SJCRH30 (cell line): ENCODE results near the gene BID. TPM values are rescaled to one million over a fixed set of nuclear protein-coding genes. Genes with fewer than 3 reads are reported as not detected.
A peak's percentile ranks its signal among the peaks of the same experiment; 100 is the strongest.
"Not testable (repeated sequence)": the region's sequence is repeated elsewhere in the genome, so short reads cannot be mapped to it uniquely, and the experiment has no call there.

Source experiments
- DNase-seq, 2 experiments: peaks; one replicate each; pipeline ENCODE4 v3.0.0-alpha.2; 2015 to 2020
- H3K27ac ChIP-seq: fragments of 250-450 bp; sonication (Bioruptor Pico); 2 replicates; pipeline ENCODE4 v1.5.1; 2020; ENCODE audit warnings: mild to moderate bottlenecking, moderate library complexity
- H3K27me3 ChIP-seq: fragments of 250-450 bp; sonication (Bioruptor Pico); 2 replicates; pipeline ENCODE4 v1.5.1; 2020; ENCODE audit warnings: mild to moderate bottlenecking, moderate library complexity
- H3K36me3 ChIP-seq: fragments of 250-450 bp; sonication (Bioruptor Pico); 2 replicates; pipeline ENCODE4 v1.5.1; 2020; ENCODE audit warnings: mild to moderate bottlenecking, moderate library complexity
- H3K4me1 ChIP-seq: fragments of 250-450 bp; sonication (Bioruptor Pico); 2 replicates; pipeline ENCODE4 v1.5.1; 2020; ENCODE audit warnings: mild to moderate bottlenecking, moderate library complexity
- H3K4me3 ChIP-seq: fragments of 250-450 bp; sonication (Bioruptor Pico); 2 replicates; pipeline ENCODE4 v1.5.1; 2020; ENCODE audit warnings: mild to moderate bottlenecking, moderate library complexity
- H3K9me3 ChIP-seq: fragments of 250-450 bp; sonication (Bioruptor Pico); replicated peaks from 2 replicates; pipeline ENCODE4 v1.5.1; 2020; ENCODE audit warnings: mild to moderate bottlenecking, moderate library complexity
- total RNA-seq: library from RNA; depleted of rRNA; stranded (reverse); fragments of >200 nt; shearing (Covaris generic); gene quantifications from 2 replicates; pipeline ENCODE4 v1.2.3, GENCODE V29; 2014

The BID gene
- total RNA-seq, 1 experiment from 2014 or later: 39.9 TPM

DNA sequence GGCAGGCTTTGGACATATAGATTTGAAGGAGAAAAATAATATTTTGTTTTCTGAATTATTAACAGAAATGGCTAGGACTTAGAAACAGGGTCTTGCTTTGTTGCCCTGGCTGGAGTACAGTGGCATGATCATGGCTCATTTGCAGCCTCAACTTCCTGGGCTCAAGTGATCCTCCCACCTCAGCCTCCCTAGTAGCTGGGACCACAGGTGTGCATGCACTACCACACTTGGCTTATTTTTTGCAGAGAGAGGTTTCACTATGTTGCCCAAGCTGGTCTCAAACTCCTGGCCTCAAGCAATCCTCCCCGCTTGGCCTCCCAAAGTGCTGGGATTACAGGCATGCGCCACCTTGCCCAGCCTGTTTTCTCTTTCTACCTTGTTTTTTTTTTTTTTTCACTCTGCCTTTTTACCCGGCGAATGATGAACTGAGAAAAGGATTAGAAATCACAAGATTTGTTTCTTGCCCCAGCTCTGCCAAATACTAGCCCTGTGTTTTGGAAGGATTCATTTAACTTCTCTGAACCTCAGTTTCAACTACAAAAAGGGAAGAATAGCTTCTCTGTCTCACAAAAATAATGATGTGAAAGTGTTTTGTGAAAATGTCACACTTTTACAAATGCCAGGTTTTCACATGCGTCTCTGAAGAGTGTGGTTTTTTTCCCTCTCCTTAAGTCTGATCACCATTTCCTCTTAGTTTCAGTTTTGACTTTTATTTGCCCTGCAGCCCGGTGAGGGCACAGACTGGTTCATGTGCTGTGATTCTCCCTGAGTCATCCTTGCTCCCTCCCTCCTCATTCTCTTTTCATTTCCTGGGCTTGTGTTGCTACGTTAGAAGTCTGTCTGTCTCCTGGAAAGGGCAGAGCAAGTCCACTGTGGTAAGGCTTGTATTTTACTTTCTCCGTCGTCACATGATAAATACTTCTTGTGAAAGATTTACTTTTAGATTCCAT is 68.0 kb downstream of the BID start:
- no peaks in the 10 kb centered on the region for H3K27me3 ChIP-seq
- DNase-seq: peak; percentile 12 to 51
- peak overlapping the region; percentile 19 for H3K27ac ChIP-seq
- peaks cover 15% of the 10 kb centered on the region for H3K4me1 ChIP-seq
- no peaks in the 10 kb centered on the region for H3K9me3 ChIP-seq
- no peak overlapping the region for H3K4me3 ChIP-seq
- H3K36me3 ChIP-seq: peaks cover 12% of the 10 kb centered on the region

DNA sequence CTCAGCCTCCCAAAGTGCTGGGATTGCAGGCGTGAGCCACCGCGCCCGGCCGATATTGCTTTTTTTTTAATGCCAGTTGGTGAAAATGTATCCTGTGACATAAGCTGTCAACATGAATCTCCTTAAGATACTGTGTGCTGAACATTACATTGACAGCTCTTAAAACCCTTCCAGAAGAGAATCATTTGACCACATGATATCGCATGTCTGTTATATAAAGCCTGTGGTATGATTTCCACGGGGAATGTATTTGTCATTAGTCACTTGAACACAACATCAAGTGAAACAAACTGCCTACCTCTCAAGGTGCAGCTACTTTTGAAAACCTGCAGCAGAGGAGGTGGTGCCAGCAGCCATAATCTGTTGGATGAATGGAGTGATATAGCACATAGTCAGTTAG is 68.7 kb downstream of the BID start:
- H3K4me1 ChIP-seq: peaks cover 15% of the 10 kb centered on the region
- H3K4me3 ChIP-seq: no peak overlapping the region
- DNase-seq: no peak
- H3K27ac ChIP-seq: no peak overlapping the region
- H3K9me3 ChIP-seq: no peaks in the 10 kb centered on the region
- H3K27me3 ChIP-seq: no peaks in the 10 kb centered on the region
- H3K36me3 ChIP-seq: peaks cover 12% of the 10 kb centered on the region

DNA sequence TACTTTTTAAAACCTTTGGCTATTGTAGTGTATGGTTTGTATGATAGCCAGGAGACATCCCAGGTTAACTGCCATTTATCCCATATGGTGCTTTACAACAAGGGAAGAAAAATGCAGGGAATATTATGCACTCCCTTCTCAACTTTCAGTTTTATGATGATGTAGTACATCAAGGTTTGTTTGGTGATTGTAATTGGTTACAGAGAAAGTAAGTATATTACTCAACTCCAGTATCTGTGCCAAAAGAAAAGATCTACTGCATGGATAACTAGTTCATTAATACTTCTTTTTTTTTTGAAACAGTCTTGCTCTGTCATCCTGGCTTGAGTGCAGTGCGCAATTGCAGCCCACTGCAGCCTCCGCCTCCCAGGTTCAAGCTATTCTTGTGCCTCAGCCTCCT is 70.5 kb downstream of the BID start:
- H3K4me1 ChIP-seq: peaks cover 22% of the 10 kb centered on the region
- no peak for DNase-seq
- no peak overlapping the region for H3K27ac ChIP-seq
- no peak overlapping the region for H3K4me3 ChIP-seq
- no peaks in the 10 kb centered on the region for H3K27me3 ChIP-seq
- peaks cover 15% of the 10 kb centered on the region for H3K36me3 ChIP-seq
- H3K9me3 ChIP-seq: no peaks in the 10 kb centered on the region

DNA sequence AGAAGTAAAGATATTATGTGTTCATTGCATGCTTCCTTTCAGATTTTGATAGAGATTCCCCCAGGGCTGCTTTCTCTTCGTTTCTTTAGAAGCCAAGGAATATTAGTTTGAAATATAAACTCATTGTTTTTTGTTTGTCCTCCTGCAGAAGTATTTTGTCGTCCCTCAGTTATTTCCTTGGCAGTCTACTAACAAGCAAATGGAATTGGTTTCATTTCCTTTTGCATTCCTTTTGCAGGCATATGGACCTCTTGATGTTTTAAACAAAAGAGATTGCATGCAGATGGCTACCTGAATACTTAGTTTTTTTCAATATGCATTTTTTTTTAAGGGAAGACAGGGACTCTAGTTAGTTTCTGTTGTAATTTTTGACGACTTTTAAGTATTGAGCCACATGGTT is 73.5 kb downstream of the BID start:
- peaks cover 7% of the 10 kb centered on the region for H3K4me1 ChIP-seq
- no peak for DNase-seq
- no peaks in the 10 kb centered on the region for H3K9me3 ChIP-seq
- peaks cover 16% of the 10 kb centered on the region for H3K36me3 ChIP-seq
- no peak overlapping the region for H3K27ac ChIP-seq
- no peak overlapping the region for H3K4me3 ChIP-seq
- no peaks in the 10 kb centered on the region for H3K27me3 ChIP-seq

DNA sequence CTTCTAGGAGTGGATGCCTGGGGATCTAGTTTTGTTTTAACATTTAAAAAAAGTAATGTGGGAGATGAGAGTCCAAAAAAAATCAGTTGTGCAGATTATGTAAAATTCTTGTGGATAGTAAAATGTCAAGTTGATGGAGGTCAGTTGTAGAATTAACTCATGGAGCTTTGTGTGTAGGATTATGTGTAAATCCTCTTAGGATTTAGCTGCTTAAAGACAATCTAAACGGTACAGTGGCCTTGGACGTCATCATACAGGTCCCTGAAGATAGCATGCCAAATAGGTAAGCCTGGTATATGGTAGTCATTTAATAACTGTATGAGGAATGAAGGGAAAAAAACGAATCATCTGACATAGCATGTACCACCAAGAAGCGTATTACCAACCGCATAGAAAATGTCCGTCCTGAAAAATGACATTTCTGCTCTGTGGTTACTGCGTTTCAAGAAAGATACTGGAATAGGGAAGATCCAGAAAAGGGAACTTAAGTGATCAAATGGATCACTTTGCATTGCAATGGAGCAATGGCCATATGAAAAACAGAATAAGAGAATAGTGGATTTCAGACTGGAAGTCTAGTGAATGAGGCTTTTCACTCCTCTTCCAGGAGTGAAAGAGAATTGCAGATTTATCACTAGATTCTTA is 74.5 kb downstream of the BID start:
- H3K9me3 ChIP-seq: no peaks in the 10 kb centered on the region
- no peak overlapping the region for H3K4me3 ChIP-seq
- no peak overlapping the region for H3K27ac ChIP-seq
- H3K4me1 ChIP-seq: peaks cover 9% of the 10 kb centered on the region
- no peak for DNase-seq
- H3K27me3 ChIP-seq: no peaks in the 10 kb centered on the region
- H3K36me3 ChIP-seq: peaks cover 22% of the 10 kb centered on the region

DNA sequence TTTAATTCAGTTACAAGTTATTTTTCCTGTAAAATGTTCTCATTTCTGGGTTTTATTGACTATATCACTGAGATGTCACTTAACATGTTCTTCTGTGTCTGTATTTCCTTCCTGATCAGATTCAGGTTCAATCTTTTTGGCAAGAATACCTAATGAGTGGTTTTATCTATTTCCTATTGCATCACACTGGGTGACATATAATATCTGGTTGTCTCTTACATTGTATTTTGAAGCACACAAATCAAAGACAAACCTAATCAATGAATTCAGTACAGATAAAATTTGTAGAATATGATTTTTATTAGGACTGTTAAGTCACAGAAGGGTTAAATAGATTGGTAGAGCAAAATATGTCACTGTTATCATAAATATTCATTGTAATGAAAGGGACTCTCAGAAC is 75.3 kb downstream of the BID start:
- no peak for DNase-seq
- Histone ChIP-seq H3K27ac (no peak overlapping the region), H3K4me1 (peaks cover 9% of the 10 kb centered on the region), H3K9me3 (no peaks in the 10 kb centered on the region), H3K4me3 (no peak overlapping the region), H3K27me3 (no peaks in the 10 kb centered on the region), H3K36me3 (peaks cover 23% of the 10 kb centered on the region)

DNA sequence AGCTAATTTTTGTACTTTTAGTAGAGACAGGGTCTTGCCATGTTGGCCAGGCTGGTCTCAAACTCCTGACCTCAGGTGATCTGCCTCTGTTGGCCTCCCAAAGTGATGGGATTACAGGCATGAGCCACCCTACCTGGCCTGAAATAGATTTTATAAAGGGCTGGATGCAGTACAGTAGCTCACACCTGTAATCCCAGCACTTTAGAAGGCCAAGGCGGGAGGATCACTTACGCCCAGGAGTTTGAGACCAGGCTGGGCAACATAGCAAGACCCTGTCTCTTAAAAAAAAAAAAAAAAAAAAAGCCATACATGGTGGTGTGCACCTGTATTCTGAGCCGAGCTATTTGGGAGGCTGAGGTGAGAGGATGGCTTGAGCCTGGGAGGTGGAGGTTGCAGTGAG is 76.0 kb downstream of the BID start:
- H3K9me3 ChIP-seq, H3K27ac ChIP-seq, H3K27me3 ChIP-seq, DNase-seq, H3K4me1 ChIP-seq, H3K4me3 ChIP-seq: not testable (repeated sequence)
- H3K36me3 ChIP-seq: peaks cover 22% of the 10 kb centered on the region

DNA sequence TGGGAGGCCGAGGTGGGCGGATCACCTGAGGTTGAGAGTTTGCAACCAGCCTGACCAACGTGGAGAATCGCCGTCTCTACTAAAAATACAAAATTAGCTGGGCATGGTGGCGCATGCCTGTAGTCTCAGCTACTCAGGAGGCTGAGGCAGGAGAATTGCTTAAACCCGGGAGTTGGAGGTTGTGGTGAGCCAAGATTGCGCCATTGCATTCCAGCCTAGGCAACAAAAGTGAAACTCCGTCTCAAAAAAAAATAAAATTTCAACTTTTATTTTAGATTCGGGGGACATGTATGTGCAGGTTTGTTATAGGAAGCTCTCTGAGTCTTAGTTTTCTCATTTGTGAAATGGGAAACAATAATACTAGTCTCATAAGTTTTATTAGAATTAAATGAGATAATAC is 77.1 kb downstream of the BID start:
- not testable (repeated sequence) for H3K9me3 ChIP-seq, H3K27ac ChIP-seq, H3K4me1 ChIP-seq, H3K4me3 ChIP-seq, DNase-seq, H3K27me3 ChIP-seq
- peaks cover 21% of the 10 kb centered on the region for H3K36me3 ChIP-seq

DNA sequence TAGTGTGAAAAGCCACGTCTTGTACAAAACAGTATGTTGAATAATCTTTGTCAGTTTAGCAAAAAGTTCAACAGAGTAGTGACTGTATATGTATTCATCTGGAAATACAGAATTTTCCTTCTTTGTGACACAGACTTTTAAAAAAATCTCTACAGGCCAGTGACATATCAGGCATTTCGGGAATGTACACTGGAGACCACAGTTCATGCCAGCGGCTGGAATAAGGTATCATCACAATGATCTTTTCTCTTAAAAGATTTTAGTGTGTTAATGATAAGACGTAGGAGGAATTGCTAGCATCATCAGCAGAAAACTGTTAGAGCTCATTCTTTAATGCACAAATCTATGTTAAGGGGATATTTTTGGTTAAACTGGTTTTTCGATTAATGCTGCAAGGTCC is 78.3 kb downstream of the BID start:
- Histone ChIP-seq H3K4me1 (peaks cover 9% of the 10 kb centered on the region), H3K27me3 (no peaks in the 10 kb centered on the region), H3K4me3 (no peak overlapping the region), H3K9me3 (no peaks in the 10 kb centered on the region), H3K27ac (no peak overlapping the region), H3K36me3 (peaks cover 20% of the 10 kb centered on the region)
- no peak for DNase-seq

DNA sequence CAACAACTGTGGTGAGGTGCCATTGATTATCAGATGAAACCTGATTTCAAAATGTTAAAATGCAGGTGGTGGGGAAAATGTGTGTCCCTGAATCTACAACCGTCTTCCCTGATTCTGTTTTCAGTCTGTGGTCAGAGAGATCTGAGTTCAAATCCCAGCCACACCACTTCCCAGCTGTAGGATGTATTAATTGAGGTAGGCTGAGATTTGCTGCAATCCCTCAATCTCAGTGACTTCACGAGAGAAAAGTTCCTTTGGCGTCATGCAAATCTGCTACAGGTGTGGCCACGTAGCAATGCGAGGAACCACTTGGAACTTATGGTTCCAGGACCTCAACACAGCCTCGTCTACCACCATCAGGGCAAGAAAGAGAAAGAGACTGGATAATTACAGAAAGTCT is 79.5 kb downstream of the BID start:
- no peaks in the 10 kb centered on the region for H3K9me3 ChIP-seq
- H3K27me3 ChIP-seq: no peaks in the 10 kb centered on the region
- no peak for DNase-seq
- H3K4me3 ChIP-seq: no peak overlapping the region
- peaks cover 5% of the 10 kb centered on the region for H3K4me1 ChIP-seq
- no peak overlapping the region for H3K27ac ChIP-seq
- H3K36me3 ChIP-seq: peaks cover 20% of the 10 kb centered on the region

DNA sequence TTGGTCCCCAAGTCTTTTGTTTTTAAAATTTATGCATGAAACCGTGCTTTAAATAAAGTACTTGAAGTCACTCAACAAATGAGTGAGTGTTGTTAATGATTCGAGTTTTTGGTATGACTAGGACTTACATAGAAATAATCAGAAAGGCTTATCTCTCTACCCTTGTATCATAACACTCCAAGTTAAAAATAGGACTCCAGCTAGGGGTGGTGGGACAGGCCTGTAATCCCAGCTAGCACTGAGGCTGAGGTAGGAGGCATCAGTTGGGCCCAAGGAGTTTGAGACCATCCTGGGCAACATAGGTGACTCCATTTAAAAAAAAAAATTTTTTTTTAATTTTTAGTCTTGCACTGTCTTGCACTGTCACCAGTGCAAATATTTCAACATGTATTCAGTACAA is 80.1 kb downstream of the BID start:
- no peak overlapping the region for H3K4me3 ChIP-seq
- H3K27ac ChIP-seq: no peak overlapping the region
- peaks cover 20% of the 10 kb centered on the region for H3K36me3 ChIP-seq
- no peak for DNase-seq
- peaks cover 3% of the 10 kb centered on the region; the same call in 1 of the 2 replicates for H3K4me1 ChIP-seq
- no peaks in the 10 kb centered on the region for H3K9me3 ChIP-seq
- H3K27me3 ChIP-seq: no peaks in the 10 kb centered on the region

DNA sequence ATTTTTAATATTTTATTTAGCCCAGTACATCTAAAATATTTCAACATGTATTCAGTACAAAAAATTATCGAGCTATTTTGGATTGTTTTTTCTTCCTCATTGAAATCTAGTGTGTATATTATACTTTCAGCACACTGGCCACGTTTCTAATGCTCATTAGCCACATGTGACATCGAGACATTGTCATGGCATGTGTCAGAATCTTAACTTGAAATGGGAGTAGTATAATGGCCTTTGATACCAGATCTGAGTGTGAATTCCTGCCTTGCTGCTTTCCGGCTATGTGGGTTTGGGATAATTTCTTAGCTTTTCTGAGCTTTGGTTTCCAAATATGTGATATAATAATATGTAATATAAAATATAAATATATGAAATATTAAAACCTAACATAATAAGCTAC is 81.4 kb downstream of the BID start:
- no peak for DNase-seq
- peaks cover 17% of the 10 kb centered on the region for H3K36me3 ChIP-seq
- no peaks in the 10 kb centered on the region for H3K9me3 ChIP-seq
- H3K4me3 ChIP-seq: no peak overlapping the region
- H3K4me1 ChIP-seq: peaks cover 3% of the 10 kb centered on the region; the same call in 1 of the 2 replicates
- H3K27me3 ChIP-seq: no peaks in the 10 kb centered on the region
- no peak overlapping the region for H3K27ac ChIP-seq

DNA sequence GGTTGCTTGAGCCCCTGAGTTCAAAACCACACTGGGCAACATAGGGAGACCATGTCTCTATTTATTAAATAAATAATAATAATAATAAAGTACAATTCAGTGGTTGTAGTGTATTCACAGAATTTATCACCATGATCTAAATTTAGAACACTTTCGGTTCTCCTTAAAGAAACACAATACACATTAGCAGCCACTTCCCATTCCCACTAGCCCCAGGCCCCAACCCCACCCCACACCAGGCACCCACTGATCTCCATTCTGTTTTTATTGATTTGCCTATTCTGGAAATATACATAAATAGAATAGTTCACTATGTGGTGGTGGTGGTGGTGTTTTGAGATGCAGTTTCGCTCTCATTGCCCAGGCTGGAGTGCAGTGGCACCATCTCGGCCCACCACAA is 90.0 kb downstream of the BID start:
- Histone ChIP-seq H3K4me1 (no peaks in the 10 kb centered on the region), H3K27me3 (no peaks in the 10 kb centered on the region), H3K4me3 (no peak overlapping the region), H3K9me3 (no peaks in the 10 kb centered on the region), H3K36me3 (peaks cover 20% of the 10 kb centered on the region), H3K27ac (no peak overlapping the region)
- no peak for DNase-seq
